Measurements from ENCODE around the gene GRIN1.

Gene GRIN1

DNA sequence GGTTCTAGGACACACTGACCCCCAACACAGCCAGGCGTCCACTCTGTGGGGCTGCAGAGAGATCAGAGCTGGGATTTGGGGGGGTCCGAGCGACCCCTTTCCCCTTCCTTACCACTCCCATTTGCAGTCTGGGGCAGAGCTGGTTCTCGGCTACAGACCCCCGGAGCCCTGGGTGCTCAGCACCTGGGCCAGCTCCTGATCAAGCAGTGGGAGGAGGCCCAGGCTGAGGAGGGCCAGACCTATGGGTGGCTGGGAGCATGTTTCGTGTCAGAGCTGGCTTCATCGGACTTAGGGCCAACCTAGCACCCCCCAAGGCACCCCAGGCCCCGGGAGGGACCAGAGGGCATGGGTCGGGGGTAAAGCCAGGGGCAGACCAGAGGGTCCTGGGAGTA is 7.6 kb downstream of the GRIN1 start:
- TF ChIP-seq CTCF (conservative IDR thresholded peaks at IDR 0.05): no peak

DNA sequence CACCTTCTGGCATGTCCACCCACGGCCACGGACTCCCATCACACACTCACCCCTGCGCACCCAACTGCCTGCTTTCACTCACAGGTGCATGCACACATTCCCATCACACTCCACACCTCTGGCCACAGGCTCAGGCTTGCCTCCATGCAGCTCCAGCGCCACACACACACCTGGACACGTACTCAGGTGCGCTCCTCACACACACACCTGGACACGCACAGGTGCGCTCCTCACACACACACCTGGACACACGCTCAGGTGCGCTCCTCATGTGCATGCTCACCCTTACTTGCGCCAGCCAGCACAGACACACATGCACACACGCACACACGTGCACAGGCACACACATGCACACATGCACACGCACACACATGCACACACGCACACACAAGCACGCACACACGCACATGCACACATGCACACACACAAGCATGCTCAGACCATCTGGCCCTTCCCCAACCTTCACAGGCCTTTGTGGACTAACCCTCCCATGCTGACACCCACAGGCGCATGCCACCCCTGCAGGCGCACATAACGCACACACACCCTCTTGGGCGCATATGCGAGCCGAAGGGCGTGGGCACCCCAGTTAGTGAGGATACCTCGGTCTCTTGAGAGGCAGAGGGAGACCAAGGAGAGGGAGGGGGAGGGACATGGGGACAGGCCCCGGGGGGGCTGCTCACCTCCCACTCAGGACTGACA is 8.3 kb downstream of the GRIN1 start:
- TF ChIP-seq CTCF (conservative IDR thresholded peaks at IDR 0.05): no peak
- H3K27ac ChIP-seq: no peak overlapping the region

More for the DNA sequence above, 7.6 kb downstream of the GRIN1 start:
- no peak overlapping the region for H3K27ac ChIP-seq

DNA sequence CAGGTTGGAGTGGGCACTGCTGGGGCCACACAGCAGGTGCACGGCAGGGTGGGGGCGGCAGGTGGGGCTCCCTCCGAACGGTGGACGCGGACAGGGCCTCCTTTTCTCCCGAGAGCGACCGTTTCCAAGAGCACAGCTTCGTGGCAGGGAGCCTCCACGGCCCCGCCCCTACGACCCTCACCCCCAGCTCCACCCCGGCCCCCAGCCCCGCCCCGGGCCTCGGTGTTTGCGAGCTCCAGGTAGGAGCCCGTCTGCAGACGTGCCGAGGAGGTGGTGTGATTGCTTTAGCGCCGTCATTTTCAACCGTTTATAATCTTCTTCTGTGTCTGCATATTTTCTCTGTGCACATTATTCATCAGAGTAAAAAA is 8.8 kb downstream of the GRIN1 start:
- no peak overlapping the region for H3K27ac ChIP-seq
- TF ChIP-seq CTCF (conservative IDR thresholded peaks at IDR 0.05): no peak

GRCh38 chr9:137148242-137148641 is 9.3 kb downstream of the GRIN1 start:
- H3K27ac ChIP-seq: no peak overlapping the region
- no peak for TF ChIP-seq CTCF (conservative IDR thresholded peaks at IDR 0.05)

DNA sequence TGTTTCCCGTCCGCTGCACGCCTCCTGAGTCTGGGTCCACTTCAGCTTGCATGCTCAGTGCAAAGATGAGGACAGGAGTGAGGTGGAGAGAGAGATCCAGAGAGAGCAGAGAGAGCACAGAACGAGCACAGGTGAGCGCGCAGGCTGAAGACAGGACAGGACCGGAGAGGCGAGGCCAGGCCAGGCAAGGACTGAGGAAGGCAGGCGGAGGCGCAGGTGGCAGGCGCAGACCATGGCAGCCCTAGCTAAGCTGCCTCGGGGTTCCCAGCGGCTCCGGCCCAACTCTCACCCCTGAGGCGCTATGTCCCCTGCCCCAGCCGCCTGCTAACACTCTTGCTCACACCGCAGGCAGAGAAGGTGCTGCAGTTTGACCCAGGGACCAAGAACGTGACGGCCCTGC is 9.7 kb downstream of the GRIN1 start:
- TF ChIP-seq CTCF (conservative IDR thresholded peaks at IDR 0.05): no peak
- no peak overlapping the region for H3K27ac ChIP-seq

- H3K27ac ChIP-seq: peak overlapping the region; percentile 40; the same call in 1 of the 2 replicates
- no peak for TF ChIP-seq CTCF (conservative IDR thresholded peaks at IDR 0.05)
Measured at GRCh38 chr9:137149363-137149762, 10.4 kb downstream of the GRIN1 start.

DNA sequence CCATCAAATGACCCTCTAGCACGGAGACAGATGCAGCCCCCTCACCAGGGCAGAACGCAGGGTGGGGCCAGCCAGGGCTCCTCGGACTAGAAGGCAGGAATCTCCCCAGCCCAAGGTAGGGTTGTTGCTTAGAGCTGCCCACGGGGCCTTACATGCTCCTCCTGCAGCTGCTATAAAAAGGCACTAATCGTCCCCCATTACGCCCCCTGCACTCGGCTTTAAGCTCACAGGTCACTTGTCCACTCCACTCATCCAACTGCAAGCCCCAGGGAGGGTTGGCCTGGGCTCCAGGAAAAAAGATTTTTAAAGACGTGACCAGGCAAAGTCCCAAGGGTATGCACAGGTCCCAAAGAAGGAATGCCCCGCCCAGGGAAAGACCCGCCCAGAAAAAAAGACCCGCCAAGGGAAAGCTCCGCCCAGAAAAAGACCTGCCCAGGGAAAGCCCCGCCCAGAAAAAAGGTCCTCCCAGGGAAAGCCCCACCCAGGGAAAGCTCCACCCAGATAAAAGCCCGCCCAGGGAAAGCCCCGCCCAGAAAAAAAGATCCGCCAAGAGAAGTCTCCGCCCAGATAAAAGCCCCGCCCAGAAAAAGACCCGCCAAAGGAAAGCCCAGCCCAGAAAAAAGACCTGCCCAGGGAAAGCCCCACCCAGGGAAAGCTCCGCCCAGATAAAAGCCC is 11.1 kb downstream of the GRIN1 start:
- H3K27ac ChIP-seq: peak overlapping the region; percentile 40; the same call in 1 of the 2 replicates
- TF ChIP-seq CTCF (conservative IDR thresholded peaks at IDR 0.05): no peak
